HG02884 (cell line): ENCODE results near the gene HOXD3.

ENCODE experiments used
- ATAC-seq: cut with Tn5 transposase; IDR thresholded peaks from one replicate; pipeline ENCODE4 v1.9.1; 2021; ENCODE audit warnings: mild to moderate bottlenecking, moderate library complexity; ENCODE audit not compliant: unreplicated experiment

HOXD3 gene

DNA sequence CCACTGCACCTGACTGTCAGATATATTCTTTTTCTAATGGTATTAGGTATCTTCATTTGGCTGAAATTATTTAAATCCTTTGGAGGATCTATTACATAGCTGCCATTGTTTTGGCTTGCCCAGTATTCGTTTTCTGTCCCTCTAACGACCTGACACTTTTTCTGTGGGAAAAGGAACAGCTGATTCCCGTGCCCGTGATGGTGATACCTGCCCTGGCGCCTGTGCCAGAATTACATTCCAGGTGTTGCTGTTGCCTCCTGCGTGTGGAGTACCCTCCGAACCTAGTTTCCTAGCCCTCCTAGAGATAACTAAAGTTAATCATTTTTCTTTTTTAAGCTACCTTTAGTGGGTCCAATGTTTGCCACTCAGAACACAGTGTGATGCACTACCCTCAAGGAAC, 45.4 kb downstream of the HOXD3 start:
- no peak for ATAC-seq

DNA sequence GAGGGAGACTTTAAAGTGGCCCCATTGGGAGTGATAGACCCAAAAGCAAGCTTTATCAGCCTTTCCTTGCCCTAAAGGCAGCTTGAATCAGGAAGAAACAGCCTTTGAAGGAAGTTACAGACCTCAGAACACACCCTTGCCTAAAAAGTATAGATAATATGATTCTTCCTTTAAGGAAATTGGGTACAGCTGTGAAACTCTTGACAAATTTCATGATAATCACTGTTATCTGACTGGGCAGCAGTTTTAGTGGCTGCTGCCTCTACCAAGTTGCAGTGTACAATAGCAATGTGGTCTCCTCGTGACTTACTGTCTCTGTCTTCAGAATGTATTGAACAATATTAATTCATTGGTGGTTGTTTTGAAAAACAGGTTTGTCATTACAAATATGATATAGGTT, 48.0 kb downstream of the HOXD3 start:
- ATAC-seq = no peak

DNA sequence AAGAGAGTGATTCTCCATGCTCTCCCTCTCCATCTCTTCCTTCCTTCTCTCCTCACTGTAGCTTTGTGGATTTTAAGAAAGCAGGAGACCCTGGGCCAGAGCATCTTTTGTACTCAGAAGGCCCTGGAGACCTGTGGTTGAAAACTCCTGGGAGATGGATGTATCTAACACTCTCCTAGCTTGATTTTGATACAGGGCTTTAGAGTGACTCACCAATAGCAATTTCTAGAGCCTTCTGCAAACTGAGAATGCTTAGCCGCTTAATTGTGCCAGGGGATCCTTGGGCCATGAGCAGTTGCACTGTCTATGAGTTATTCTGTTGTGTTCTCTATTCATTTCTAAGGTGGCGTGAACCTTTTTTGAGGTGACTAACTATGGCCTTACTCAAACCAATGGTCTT, 49.0 kb downstream of the HOXD3 start:
- ATAC-seq = no peak

DNA sequence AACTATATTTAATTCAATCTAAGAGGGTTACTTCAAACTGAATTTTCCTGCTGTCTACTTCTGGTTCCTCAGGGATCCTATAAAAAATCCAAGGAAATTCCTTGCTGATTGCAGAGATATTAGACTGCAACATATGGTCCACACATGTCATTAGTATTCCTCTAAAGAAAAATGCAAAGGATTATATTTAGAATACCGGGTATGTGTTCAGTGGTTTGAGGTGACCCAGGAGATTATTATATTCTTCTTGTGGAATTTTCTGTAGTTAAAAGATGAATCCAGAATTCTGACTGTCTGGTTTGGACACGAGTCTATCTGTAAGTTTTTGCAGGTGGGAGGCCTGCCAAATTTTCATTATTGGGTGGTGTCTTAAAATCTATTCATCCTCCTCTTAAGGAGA, 49.6 kb downstream of the HOXD3 start:
- ATAC-seq = no peak

DNA sequence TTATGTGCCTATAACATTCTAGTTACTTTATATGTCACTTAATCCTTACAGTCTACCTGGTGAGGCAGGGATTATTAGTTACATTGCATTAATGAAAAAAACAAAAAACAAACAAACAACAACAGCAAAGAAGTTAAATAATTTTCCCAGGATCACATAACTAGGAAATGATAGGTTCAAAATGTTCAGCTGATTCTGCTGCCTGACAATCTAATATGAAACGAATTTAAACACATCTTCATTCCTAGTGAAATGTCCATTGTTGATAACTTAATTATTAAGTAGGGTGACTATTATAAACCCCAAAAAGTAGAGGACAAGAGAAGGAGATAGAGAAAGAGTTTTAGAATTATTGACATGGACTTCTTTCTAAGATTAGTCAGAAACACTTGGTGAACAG, 54.0 kb downstream of the HOXD3 start:
- ATAC-seq = no peak

DNA sequence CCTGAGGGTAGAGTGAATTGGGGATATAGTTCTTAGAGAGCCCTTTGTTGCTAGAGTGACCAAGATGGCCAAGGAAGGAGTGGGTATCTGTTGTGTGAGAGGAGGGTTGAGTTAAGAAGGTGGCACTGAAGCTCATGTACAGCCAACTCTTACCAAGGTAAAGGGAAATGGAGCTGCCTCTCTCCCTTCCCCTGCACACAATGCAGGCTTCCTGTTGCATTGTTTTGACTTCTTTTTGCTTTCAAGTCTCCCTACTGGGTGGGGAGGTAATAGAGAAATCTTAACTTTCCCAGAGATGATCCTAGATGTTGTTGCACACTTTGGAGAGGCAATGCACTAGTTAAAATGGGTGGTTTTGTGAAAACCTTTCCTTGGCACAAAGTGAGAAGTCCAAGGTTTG, 55.2 kb downstream of the HOXD3 start:
- no peak for ATAC-seq

DNA sequence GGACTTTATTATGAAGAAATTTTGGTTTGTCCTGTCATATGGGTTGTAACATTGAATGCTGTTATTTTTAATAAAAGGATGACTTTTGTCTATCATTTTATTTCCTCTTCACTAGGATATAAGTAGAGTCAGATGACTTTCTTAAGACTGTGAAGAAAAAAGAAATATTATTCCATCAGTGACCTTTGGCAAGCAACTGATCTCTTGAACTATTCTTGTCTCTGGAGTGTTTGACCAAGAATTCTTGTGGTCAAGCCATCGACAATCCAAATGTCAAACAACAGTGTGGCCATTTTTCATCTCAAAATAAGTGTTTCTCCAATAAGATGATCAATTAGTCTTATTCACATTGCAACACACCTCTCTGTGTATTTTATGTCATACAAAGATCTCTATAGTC, 56.3 kb downstream of the HOXD3 start:
- no peak for ATAC-seq
